Thyroid gland (tissue), 4 donors: ENCODE results near the gene CFAP46.

ENCODE experiments used
- CTCF ChIP-seq, 6 experiments: fragments of 200-600 bp in 3 of 6; fragments of 450-650 bp in 3 of 6; sonication (generic) in 3 of 6; IDR thresholded peaks; one replicate each; pipeline ENCODE4 v1.5.1; 2016 to 2019; ENCODE audit warnings: antibody characterized with exemption in 6 of 6, mild to moderate bottlenecking in 2 of 6, inconsistent platforms in 1 of 6, moderate library complexity in 1 of 6
- POLR2A ChIP-seq, 2 donors: fragments of 450-650 bp; IDR thresholded peaks; one replicate each; pipeline ENCODE4 v1.6.1; 2017; ENCODE audit warnings: antibody characterized with exemption in 2 of 2, mild to moderate bottlenecking in 2 of 2, moderate library complexity in 1 of 2

- TF ChIP-seq CTCF (IDR thresholded peaks at IDR 0.05), result no peak
- no peak for TF ChIP-seq POLR2A (IDR thresholded peaks at IDR 0.05)
Observed at GRCh38 chr10:132906836-132907235, 35.5 kb downstream of the CFAP46 start.
